Measurements from ENCODE around the gene SUV39H2. TPM values are rescaled to one million over a fixed set of nuclear protein-coding genes. Genes with fewer than 3 reads are reported as not detected.

SUV39H2 gene
- total and polyA plus RNA-seq, 2 experiments from 2014 or later: 9.3 to 14.6 TPM

DNA sequence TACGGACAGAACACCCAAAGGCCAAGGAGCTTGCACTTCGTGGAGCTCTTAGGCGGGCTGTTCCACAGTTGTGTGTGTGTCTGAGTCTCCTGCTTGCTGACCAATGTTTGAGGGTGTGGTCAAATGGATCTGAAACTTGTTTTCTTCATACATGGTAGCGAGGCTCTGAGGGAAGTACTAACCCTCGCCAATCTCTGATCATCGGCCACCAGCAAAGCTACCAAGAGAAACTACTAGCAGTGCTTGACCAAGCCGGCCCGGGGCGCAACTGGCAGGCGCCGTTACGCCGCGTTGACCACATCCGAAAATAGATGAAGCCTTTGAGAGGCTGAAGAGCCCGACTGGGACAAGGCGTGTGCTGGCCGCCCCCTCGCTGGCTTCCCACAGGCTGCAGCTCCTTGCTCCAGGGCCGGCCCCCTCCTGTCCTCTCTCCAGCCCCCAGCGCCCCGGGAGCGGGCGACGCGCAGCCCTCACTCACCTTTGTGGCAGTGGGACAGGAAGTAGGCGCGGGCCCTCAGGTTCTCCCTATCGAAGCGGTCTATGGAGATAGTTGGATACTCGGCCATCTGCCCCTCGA, 74.8 kb downstream of the SUV39H2 start:
- Histone ChIP-seq H3K79me2 (ENCODE audit: insufficient read depth) (peaks cover 47% of the 10 kb centered on the region), H3F3A (ENCODE audit: insufficient read depth) (peaks cover 26% of the 10 kb centered on the region), H3K9me2 (ENCODE audit: insufficient read depth) (no peaks in the 10 kb centered on the region), H4K20me1 (ENCODE audit: insufficient read depth) (no peaks in the 10 kb centered on the region), H2AFZ (peak overlapping the region; percentile 94), H3K4me1 (ENCODE audit: insufficient read depth) (peaks cover 9% of the 10 kb centered on the region), H3K27me3 (replicated peaks; ENCODE audit: insufficient read depth) (no peaks in the 10 kb centered on the region), H3K4me3 (peak overlapping the region; percentile 85), H3K36me3 (ENCODE audit: low read depth) (no peaks in the 10 kb centered on the region), H3K27ac (peak overlapping the region; percentile 91), H3K4me2 (ENCODE audit: unreplicated experiment) (peak overlapping the region; percentile 93), H3K9me3 (ENCODE audit: low read depth) (no peaks in the 10 kb centered on the region), H3K9ac (peak overlapping the region; percentile 91)
- in situ Hi-C loops (cut with MboI): no loop called here
- DNase-seq: peak; percentile 83
- WGBS, 2 experiments (ENCODE audit: low coverage in 1 of 2, low lambda C conversion rate in 2 of 2, missing lambda C conversion rate in 2 of 2): 0 to 1% methylated on average over 32 of the region's 32 CpGs
- TF ChIP-seq EZH2 (IDR thresholded peaks at IDR 0.05; ENCODE audit: insufficient read depth, poor library complexity, severe bottlenecking) (no peak), EZH2phosphoT487 (IDR thresholded peaks at IDR 0.05; ENCODE audit: insufficient read depth, low read depth) (no peak)

Other genes with a start within 250 kb of the SUV39H2 start
- gene FAM107B, start 104.0 kb upstream of the SUV39H2 start, total RNA-seq (2014; rRNA removed; shearing (Covaris generic)): 5.2 and 5.3 TPM in 2 replicates
- 3.4 and 5.2 TPM in 2 replicates for gene FAM107B, start 104.0 kb upstream of the SUV39H2 start, polyA plus RNA-seq (2016; fragmentation: Nextera tagmentation; extraction: Ambion mirVana)
- gene CDNF, start 40.8 kb upstream of the SUV39H2 start, total RNA-seq (2014; rRNA removed; shearing (Covaris generic)): 0.32 and 1.0 TPM in 2 replicates
- gene CDNF, start 40.8 kb upstream of the SUV39H2 start, polyA plus RNA-seq (2016; fragmentation: Nextera tagmentation; extraction: Ambion mirVana): 1.0 and 1.3 TPM in 2 replicates
- 14.9 and 15.6 TPM in 2 replicates for gene HSPA14, start 40.6 kb upstream of the SUV39H2 start, total RNA-seq (2014; rRNA removed; shearing (Covaris generic))
- 18.3 and 21.0 TPM in 2 replicates for gene HSPA14, start 40.6 kb upstream of the SUV39H2 start, polyA plus RNA-seq (2016; fragmentation: Nextera tagmentation; extraction: Ambion mirVana)
- 13.8 and 15.9 TPM in 2 replicates for gene MSANTD7, start 40.6 kb upstream of the SUV39H2 start, total RNA-seq (2014; rRNA removed; shearing (Covaris generic))
- 7.2 and 7.4 TPM in 2 replicates for gene MSANTD7, start 40.6 kb upstream of the SUV39H2 start, polyA plus RNA-seq (2016; fragmentation: Nextera tagmentation; extraction: Ambion mirVana)
- 7.5 and 8.2 TPM in 2 replicates for gene DCLRE1C, start 75.2 kb downstream of the SUV39H2 start, total RNA-seq (2014; rRNA removed; shearing (Covaris generic))
- gene DCLRE1C, start 75.2 kb downstream of the SUV39H2 start, polyA plus RNA-seq (2016; fragmentation: Nextera tagmentation; extraction: Ambion mirVana): 9.8 and 11.3 TPM in 2 replicates
- not detected in 2 replicates for gene MEIG1, start 80.5 kb downstream of the SUV39H2 start, total RNA-seq (2014; rRNA removed; shearing (Covaris generic))
- 0.33 and 0.43 TPM in 2 replicates for gene MEIG1, start 80.5 kb downstream of the SUV39H2 start, polyA plus RNA-seq (2016; fragmentation: Nextera tagmentation; extraction: Ambion mirVana)
- not detected in 2 replicates for gene OLAH, start 165.1 kb downstream of the SUV39H2 start, total RNA-seq (2014; rRNA removed; shearing (Covaris generic))
- not detected in 2 replicates for gene OLAH, start 165.1 kb downstream of the SUV39H2 start, polyA plus RNA-seq (2016; fragmentation: Nextera tagmentation; extraction: Ambion mirVana)
- gene ACBD7, start 209.9 kb downstream of the SUV39H2 start, total RNA-seq (2014; rRNA removed; shearing (Covaris generic)): 0.11 and 0.13 TPM in 2 replicates
- not detected in 2 replicates for gene ACBD7, start 209.9 kb downstream of the SUV39H2 start, polyA plus RNA-seq (2016; fragmentation: Nextera tagmentation; extraction: Ambion mirVana)
- gene RPP38, start 218.5 kb downstream of the SUV39H2 start, total RNA-seq (2014; rRNA removed; shearing (Covaris generic)): 8.0 and 8.9 TPM in 2 replicates
- 19.0 and 22.1 TPM in 2 replicates for gene RPP38, start 218.5 kb downstream of the SUV39H2 start, polyA plus RNA-seq (2016; fragmentation: Nextera tagmentation; extraction: Ambion mirVana)